ENCODE measurements around the gene CDKAL1. TPM values are rescaled to one million over a fixed set of nuclear protein-coding genes. Genes with fewer than 3 reads are reported as not detected.

CDKAL1 gene
- polyA plus RNA-seq, 2 of the 4 experiments (the other 2 are of a cell fraction) = 4.7 to 8.3 TPM

DNA sequence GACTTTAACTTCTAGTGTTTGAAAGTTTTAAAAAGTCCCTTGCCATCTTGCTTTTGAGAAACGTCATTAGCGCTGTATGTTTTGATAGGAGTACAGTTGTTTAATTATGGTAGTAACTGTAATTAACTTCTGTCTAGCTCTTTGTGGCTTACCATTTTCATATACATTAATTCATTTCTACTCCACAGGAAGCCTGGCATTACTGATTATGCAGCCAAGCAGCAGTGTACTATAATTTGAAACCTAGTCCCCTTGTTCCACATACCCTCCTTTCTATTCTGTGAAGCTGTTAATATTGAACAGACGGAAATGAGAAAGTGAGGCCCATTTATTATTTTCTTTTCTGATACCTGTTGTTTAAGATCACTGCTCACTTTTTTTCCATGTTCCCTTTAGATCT lies 235.4 kb downstream of the CDKAL1 start (continued):
- TF ChIP-seq NFE2L2 (conservative IDR thresholded peaks at IDR 0.05; ENCODE audit: low read length) = no peak

DNA sequence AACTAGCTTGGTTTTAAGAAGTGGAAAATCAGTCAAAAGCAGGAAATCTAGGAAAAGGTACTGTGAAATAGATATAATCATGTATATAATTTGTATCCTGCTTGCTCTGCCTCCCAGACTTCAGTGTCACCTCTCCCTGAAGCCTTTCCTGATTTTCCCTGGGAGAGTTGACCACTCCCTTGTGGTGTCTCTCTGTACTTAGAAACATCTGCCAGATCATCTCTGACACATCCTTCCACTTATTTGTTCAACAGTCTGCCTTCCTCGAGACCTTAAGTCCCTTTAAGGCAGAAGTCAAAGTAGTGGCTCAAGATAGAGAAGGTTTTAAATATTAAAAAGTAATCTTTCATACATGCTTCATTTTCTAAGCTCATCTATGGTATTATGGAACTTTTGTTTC lies 236.5 kb downstream of the CDKAL1 start:
- FAIRE-seq (no peak), ATAC-seq (no peak), DNase-seq (ENCODE audit: low read depth in 1 of 2, low spot score in 1 of 2) (peak in 1 of 2 experiments; percentile 4)
- H3K4me3 ChIP-seq = no peak overlapping the region
- no peaks in the 10 kb centered on the region for H3K9me3 ChIP-seq
- H3K4me2 ChIP-seq = no peak overlapping the region
- 57% methylated on average over 1 of the region's 1 CpG for WGBS (ENCODE audit: missing lambda C conversion rate)
- no peak overlapping the region for H3K27ac ChIP-seq
- POLR2A ChIA-PET = no interaction called here
- no peaks in the 10 kb centered on the region; the same call in 2 of the 3 replicates for H3K4me1 ChIP-seq
- TF ChIP-seq, protein P1, sequence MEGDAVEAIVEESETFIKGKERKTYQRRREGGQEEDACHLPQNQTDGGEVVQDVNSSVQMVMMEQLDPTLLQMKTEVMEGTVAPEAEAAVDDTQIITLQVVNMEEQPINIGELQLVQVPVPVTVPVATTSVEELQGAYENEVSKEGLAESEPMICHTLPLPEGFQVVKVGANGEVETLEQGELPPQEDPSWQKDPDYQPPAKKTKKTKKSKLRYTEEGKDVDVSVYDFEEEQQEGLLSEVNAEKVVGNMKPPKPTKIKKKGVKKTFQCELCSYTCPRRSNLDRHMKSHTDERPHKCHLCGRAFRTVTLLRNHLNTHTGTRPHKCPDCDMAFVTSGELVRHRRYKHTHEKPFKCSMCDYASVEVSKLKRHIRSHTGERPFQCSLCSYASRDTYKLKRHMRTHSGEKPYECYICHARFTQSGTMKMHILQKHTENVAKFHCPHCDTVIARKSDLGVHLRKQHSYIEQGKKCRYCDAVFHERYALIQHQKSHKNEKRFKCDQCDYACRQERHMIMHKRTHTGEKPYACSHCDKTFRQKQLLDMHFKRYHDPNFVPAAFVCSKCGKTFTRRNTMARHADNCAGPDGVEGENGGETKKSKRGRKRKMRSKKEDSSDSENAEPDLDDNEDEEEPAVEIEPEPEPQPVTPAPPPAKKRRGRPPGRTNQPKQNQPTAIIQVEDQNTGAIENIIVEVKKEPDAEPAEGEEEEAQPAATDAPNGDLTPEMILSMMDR (IDR thresholded peaks at IDR 0.05) = no peak
- no peak for TF ChIP-seq TP53 (CRISPR knock-in tag; IDR thresholded peaks at IDR 0.05)
- TF ChIP-seq KDM5A (IDR thresholded peaks at IDR 0.05) = no peak
- TF ChIP-seq RARB (CRISPR knock-in tag; IDR thresholded peaks at IDR 0.05) = no peak
- TF ChIP-seq RAD21 (conservative IDR thresholded peaks at IDR 0.05 in 1 of 2, IDR thresholded peaks at IDR 0.05 in 1 of 2) = no peak
- TF ChIP-seq CHD4 (IDR thresholded peaks at IDR 0.05; ENCODE audit: borderline replicate concordance) = no peak
- TF ChIP-seq ZFP36 (IDR thresholded peaks at IDR 0.05; ENCODE audit: borderline replicate concordance, partially characterized antibody) = no peak
- TF ChIP-seq MAFK (IDR thresholded peaks at IDR 0.05; ENCODE audit: partially characterized antibody) = no peak
- TF ChIP-seq MYC (IDR thresholded peaks at IDR 0.05; ENCODE audit: borderline replicate concordance, low read length) = no peak
- TF ChIP-seq, protein P2, sequence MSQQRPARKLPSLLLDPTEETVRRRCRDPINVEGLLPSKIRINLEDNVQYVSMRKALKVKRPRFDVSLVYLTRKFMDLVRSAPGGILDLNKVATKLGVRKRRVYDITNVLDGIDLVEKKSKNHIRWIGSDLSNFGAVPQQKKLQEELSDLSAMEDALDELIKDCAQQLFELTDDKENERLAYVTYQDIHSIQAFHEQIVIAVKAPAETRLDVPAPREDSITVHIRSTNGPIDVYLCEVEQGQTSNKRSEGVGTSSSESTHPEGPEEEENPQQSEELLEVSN (IDR thresholded peaks at IDR 0.05; ENCODE audit: borderline replicate concordance, low read depth) = no peak
- TF ChIP-seq JUN (IDR thresholded peaks at IDR 0.05) = no peak
- TF ChIP-seq RNF2 (IDR thresholded peaks at IDR 0.05; ENCODE audit: borderline replicate concordance, low read depth) = no peak
- no peak for TF ChIP-seq CEBPB (IDR thresholded peaks at IDR 0.05)
- TF ChIP-seq EHMT2 (IDR thresholded peaks at IDR 0.05; ENCODE audit: low read depth) = no peak
- no peak for TF ChIP-seq POLR2A (IDR thresholded peaks at IDR 0.05; ENCODE audit: low read length)
- TF ChIP-seq TFCP2L1 (CRISPR knock-in tag; IDR thresholded peaks at IDR 0.05) = no peak
- CTCF ChIA-PET = no interaction called here

DNA sequence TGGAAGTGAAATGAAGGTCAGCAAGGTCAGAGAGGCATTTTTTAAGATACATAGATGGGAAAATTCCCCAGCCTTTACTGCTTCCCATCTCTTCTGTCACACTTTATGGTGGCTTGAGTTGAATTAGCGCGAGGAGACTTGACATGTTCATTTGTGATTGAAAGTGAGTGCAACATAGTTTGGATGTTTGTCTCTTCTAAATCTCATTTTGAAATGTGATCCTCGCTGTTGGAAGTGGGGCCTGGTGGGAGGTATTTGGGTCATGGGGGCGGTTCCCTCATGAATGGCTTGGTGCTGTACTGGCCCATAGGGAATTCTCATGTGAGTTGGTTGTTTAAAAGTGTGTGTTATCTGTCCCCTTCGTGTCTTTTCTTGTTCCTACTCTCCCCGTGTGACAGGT lies 237.2 kb downstream of the CDKAL1 start:
- Histone ChIP-seq H3K27ac (no peak overlapping the region), H3K4me2 (no peak overlapping the region), H3K9me3 (no peaks in the 10 kb centered on the region), H3K4me1 (no peaks in the 10 kb centered on the region; the same call in 2 of the 3 replicates), H3K4me3 (no peak overlapping the region)
- POLR2A ChIA-PET = no interaction called here
- ATAC-seq (no peak), DNase-seq (ENCODE audit: low read depth in 1 of 2, low spot score in 1 of 2) (no peak), FAIRE-seq (no peak)
- CTCF ChIA-PET = no interaction called here
- WGBS (ENCODE audit: missing lambda C conversion rate) = 92% methylated on average over 6 of the region's 6 CpGs
- no peak for TF ChIP-seq HOXB13 (CRISPR knock-in tag; IDR thresholded peaks at IDR 0.05; ENCODE audit: low read depth)
- TF ChIP-seq RCOR1 (IDR thresholded peaks at IDR 0.05; ENCODE audit: low read depth, low read length) = no peak
- TF ChIP-seq MYC (IDR thresholded peaks at IDR 0.05; ENCODE audit: borderline replicate concordance, low read length) = no peak
- TF ChIP-seq HEYL (CRISPR knock-in tag; IDR thresholded peaks at IDR 0.05) = no peak
- no peak for TF ChIP-seq CHD4 (IDR thresholded peaks at IDR 0.05; ENCODE audit: borderline replicate concordance)
- TF ChIP-seq ESRRA (IDR thresholded peaks at IDR 0.05; ENCODE audit: borderline replicate concordance, low read length) = no peak
- TF ChIP-seq, protein P3, sequence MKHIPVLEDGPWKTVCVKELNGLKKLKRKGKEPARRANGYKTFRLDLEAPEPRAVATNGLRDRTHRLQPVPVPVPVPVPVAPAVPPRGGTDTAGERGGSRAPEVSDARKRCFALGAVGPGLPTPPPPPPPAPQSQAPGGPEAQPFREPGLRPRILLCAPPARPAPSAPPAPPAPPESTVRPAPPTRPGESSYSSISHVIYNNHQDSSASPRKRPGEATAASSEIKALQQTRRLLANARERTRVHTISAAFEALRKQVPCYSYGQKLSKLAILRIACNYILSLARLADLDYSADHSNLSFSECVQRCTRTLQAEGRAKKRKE (CRISPR knock-in tag; IDR thresholded peaks at IDR 0.05; ENCODE audit: low read depth) = no peak
- no peak for TF ChIP-seq HOXB5 (CRISPR knock-in tag; IDR thresholded peaks at IDR 0.05)
- TF ChIP-seq RARB (CRISPR knock-in tag; IDR thresholded peaks at IDR 0.05) = no peak
- TF ChIP-seq JUN (IDR thresholded peaks at IDR 0.05) = no peak
- TF ChIP-seq CBX2 (IDR thresholded peaks at IDR 0.05; ENCODE audit: borderline replicate concordance, low read depth) = no peak
- TF ChIP-seq SMC3 (IDR thresholded peaks at IDR 0.05) = no peak
